Vagina (tissue), 2 donors: ENCODE data around the gene TTC9C. TPM values are rescaled to one million over a fixed set of nuclear protein-coding genes. Genes with fewer than 3 reads are reported as not detected.

Source experiments
- DNase-seq, 2 donors: peaks; one replicate each; pipeline ENCODE4 v3.0.0-alpha.2; 2017; ENCODE audit errors: extremely low spot score in 2 of 2
- H3K27ac ChIP-seq: fragments of 200-600 bp; sonication (generic); one replicate; pipeline ENCODE4 v1.5.1; 2019
- H3K27me3 ChIP-seq: fragments of 200-600 bp; sonication (generic); one replicate; pipeline ENCODE4 v1.5.1; 2019
- H3K36me3 ChIP-seq, 2 donors: fragments of 200-600 bp; sonication (generic); one replicate each; pipeline ENCODE4 v1.5.1; 2017 to 2019
- H3K4me1 ChIP-seq: fragments of 200-600 bp; sonication (generic); one replicate; pipeline ENCODE4 v1.5.1; 2019
- H3K4me3 ChIP-seq, 2 donors: fragments of 200-600 bp; sonication (generic); 1 replicate in 1 of 2; 2 replicates in 1 of 2; pipeline ENCODE4 v1.5.1; 2016 to 2019
- H3K9me3 ChIP-seq: fragments of 200-600 bp; sonication (generic); one replicate; pipeline ENCODE4 v1.5.1; 2019
- POLR2A ChIP-seq, 2 donors: fragments of 450-650 bp; IDR thresholded peaks; one replicate each; pipeline ENCODE4 v1.6.1; 2017; ENCODE audit warnings: antibody characterized with exemption in 2 of 2, mild to moderate bottlenecking in 2 of 2, moderate library complexity in 2 of 2
- POLR2AphosphoS5 ChIP-seq, 2 donors: sonication (generic); formaldehyde crosslinking; IDR thresholded peaks; one replicate each; pipeline ENCODE4 v1.9.0; 2017; ENCODE audit warnings: antibody characterized with exemption in 2 of 2, mild to moderate bottlenecking in 2 of 2, low read depth in 1 of 2; ENCODE audit not compliant: insufficient read depth in 1 of 2
- intact Hi-C: fragments of 100-400 bp; cut with DNase I; formaldehyde crosslinking; loops from one replicate; pipeline ENCODE4 v1.15.1; 2023
- total RNA-seq: library from RNA; depleted of rRNA; stranded (reverse); fragments of >200 nt; gene quantifications from one replicate; pipeline ENCODE4 v1.2.3, GENCODE V29; 2016
- TF ChIP-seq, protein P1 (sequence below), 3 experiments: fragments of 450-650 bp in 2 of 3; fragments of 200-600 bp in 1 of 3; sonication (generic) in 1 of 3; IDR thresholded peaks; one replicate each; pipeline ENCODE4 v1.5.1; 2017 to 2019; ENCODE audit warnings: antibody characterized with exemption in 3 of 3, mild to moderate bottlenecking in 2 of 3, moderate library complexity in 2 of 3

TTC9C gene, protein sequence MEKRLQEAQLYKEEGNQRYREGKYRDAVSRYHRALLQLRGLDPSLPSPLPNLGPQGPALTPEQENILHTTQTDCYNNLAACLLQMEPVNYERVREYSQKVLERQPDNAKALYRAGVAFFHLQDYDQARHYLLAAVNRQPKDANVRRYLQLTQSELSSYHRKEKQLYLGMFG
- 18.7 TPM for total RNA-seq

DNA sequence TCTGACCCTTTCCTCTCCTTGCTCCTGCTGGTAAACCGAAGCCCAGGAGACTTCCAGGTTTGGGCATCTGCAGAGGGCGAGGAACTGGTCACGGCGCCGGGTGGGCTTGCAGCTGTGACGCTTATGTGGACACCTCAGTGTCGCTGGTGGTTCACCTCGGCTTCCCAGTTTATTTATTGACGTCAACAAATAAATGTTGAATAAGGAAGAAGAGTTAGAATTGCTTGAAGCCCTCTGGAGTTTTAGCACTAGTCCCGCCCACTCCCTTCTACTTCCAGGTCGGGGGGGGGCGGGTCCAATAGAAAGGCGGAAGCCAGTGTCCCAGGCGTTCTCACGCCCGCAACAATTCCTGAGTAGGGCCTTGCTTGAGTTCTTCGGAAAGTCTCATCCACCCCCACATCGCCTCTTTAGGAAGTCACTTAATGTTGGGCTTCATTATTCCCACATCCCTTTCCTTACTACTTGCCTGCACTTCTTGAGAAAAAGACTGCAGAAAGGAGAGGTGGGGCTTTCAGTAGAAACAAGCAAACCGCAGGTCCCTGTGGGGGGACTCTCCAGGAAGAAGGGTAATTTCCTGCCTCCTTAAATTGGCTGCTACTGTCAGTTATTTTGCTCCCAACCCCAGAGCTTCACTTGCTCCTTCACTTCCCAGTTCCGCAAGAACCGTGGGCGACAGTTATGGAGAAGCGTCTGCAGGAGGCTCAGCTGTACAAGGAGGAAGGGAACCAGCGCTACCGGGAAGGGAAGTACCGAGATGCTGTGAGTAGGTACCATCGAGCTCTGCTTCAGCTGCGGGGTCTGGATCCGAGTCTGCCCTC is at the start of gene TTC9C:
Gene TTC9C, plus strand, starts transcription at position 316 of the 818 bp plus-strand sequence. Its CDS starts 363 bp downstream, at position 679.
- Histone ChIP-seq H3K9me3 (no peaks in the 10 kb centered on the region), H3K36me3 (peaks cover 0 to 16% of the 10 kb centered on the region in 2 donors), H3K4me3 (peak within 1 kb of the TSS; percentile 71 to 90), H3K27me3 (no peaks in the 10 kb centered on the region), H3K4me1 (peaks cover 57% of the 10 kb centered on the region), H3K27ac (peak within 1 kb of the TSS; percentile 93)
- TF ChIP-seq POLR2A (IDR thresholded peaks at IDR 0.05) (peak in 1 of 2 donors; percentile 77), POLR2AphosphoS5 (IDR thresholded peaks at IDR 0.05; ENCODE audit: insufficient read depth in 1 of 2, low read depth in 1 of 2) (peak; percentile 74 to 79)
- TF ChIP-seq, protein P1, sequence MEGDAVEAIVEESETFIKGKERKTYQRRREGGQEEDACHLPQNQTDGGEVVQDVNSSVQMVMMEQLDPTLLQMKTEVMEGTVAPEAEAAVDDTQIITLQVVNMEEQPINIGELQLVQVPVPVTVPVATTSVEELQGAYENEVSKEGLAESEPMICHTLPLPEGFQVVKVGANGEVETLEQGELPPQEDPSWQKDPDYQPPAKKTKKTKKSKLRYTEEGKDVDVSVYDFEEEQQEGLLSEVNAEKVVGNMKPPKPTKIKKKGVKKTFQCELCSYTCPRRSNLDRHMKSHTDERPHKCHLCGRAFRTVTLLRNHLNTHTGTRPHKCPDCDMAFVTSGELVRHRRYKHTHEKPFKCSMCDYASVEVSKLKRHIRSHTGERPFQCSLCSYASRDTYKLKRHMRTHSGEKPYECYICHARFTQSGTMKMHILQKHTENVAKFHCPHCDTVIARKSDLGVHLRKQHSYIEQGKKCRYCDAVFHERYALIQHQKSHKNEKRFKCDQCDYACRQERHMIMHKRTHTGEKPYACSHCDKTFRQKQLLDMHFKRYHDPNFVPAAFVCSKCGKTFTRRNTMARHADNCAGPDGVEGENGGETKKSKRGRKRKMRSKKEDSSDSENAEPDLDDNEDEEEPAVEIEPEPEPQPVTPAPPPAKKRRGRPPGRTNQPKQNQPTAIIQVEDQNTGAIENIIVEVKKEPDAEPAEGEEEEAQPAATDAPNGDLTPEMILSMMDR (IDR thresholded peaks at IDR 0.05) = peak in 1 of 3 experiments; percentile 2
- intact Hi-C loops = loop anchor here (5.0 kb wide), 1 partner anchor 44 kb away; the partner anchor contains the start of gene TAF6L
- DNase-seq = peak in 1 of 2 donors; percentile 96

DNA sequence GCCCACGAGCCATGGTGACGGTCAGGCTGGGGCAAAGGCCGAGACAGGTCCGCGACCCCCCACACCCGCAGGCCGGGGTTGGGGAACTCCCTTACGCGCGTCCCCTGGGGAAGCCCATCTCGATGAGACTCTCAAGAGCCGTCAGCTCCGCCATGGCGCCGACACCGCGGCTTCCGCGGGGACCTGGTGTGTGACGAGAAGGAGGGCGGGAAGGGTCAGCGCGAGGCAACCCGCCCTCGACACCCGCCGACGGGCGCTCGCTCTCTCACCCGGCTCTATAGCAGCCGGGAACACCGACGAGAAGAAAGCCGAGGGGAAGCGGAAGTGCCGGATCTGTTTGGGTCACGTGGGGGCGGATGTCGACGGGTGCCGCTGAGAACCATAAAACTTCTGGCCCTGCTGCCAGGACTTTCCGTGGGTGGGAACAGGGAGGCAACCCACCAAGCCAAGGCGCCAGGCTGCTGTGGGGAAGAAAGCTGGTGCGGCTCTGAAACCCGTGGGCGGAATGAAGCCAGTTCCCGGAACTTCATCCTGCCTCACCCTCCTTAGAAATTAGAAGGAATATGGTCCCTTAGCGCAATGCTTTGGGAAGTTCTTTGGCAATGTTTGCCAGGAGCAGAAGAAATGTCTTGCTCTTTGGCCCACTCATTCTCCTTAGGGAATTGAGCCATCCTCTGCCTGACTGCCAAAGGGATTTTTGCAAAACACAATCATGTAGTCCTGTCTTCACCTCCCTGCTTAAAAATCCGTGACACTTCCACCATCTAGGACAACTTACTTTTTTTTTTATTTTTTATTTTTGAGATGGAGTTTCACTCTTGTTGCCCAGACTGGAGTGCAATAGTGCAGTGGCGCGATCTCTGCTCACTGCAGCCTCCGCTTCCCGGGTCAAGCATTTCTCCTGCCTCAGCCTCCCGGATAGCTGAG is 49.3 kb upstream of the TTC9C start, which contains the start of gene UBXN1:
Gene UBXN1, minus strand, starts transcription at position 304 of the 927 bp plus-strand sequence. Its CDS starts 150 bp downstream, at position 154.
- no peaks in the 10 kb centered on the region for H3K27me3 ChIP-seq
- H3K9me3 ChIP-seq = no peaks in the 10 kb centered on the region
- H3K4me1 ChIP-seq = peaks cover 38% of the 10 kb centered on the region
- TF ChIP-seq POLR2A (IDR thresholded peaks at IDR 0.05) = no peak
- peak; percentile 95 to 96 for TF ChIP-seq POLR2AphosphoS5 (IDR thresholded peaks at IDR 0.05; ENCODE audit: insufficient read depth in 1 of 2, low read depth in 1 of 2)
- TF ChIP-seq, protein P1 (IDR thresholded peaks at IDR 0.05) = no peak
- peaks cover 0 to 27% of the 10 kb centered on the region in 2 donors for H3K36me3 ChIP-seq
- peak within 1 kb of the TSS; percentile 95 to 98 for H3K4me3 ChIP-seq
- peak in 1 of 2 donors; percentile 96 for DNase-seq
- intact Hi-C loops = no loop called here
- H3K27ac ChIP-seq = peak within 1 kb of the TSS; percentile 86

DNA sequence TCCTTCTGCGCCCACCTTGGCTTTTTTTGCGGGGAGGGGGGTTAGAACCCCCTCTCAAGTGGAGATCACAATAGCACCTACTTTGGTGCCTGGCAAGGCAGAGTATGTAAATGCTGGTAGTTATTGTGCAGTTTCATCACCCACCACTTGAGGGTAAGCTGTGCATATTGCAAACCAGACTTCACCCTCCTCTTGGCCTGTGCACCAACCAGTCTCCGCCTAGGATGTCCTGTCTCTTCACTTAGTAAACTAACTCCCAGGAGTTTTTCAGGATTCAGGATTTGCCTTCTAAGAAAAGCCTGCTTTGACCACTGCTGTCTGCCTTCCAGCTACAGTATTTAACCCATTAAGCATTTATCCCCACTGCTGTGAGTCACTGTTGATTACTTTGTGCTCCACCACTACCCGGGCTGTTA is 47.5 kb upstream of the TTC9C start:
- no peak for DNase-seq
- peak in 1 of 2 donors; percentile 30 for TF ChIP-seq POLR2AphosphoS5 (IDR thresholded peaks at IDR 0.05; ENCODE audit: insufficient read depth in 1 of 2, low read depth in 1 of 2)
- TF ChIP-seq POLR2A (IDR thresholded peaks at IDR 0.05) = no peak
- TF ChIP-seq, protein P1 (IDR thresholded peaks at IDR 0.05) = peak in 2 of 3 experiments; percentile 21 to 38
- peaks cover 0 to 19% of the 10 kb centered on the region in 2 donors for H3K36me3 ChIP-seq
- peaks cover 28% of the 10 kb centered on the region for H3K4me1 ChIP-seq
- no peaks in the 10 kb centered on the region for H3K9me3 ChIP-seq
- H3K4me3 ChIP-seq = no peak overlapping the region
- H3K27me3 ChIP-seq = no peaks in the 10 kb centered on the region
- intact Hi-C loops = no loop called here
- H3K27ac ChIP-seq = no peak overlapping the region

DNA sequence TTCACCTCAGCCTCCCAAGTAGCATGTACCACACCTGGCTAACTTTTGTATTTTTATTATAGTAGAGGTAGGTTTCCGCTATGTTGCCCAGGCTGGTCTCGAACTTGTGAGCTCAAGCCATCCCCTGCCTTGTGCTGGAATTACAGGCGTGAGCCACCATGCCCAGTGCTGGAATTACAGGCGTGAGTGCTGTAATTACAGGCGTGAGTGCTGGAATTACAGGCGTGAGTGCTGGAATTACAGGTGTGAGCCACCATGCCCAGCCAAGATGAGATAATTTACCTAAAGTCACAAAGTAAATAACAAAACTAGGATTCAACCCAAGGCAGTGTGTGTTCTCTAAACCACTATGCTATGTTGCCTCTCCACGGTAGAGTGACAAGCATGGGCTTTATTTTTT is 45.8 kb upstream of the TTC9C start:
- Histone ChIP-seq H3K4me1 (peaks cover 22% of the 10 kb centered on the region), H3K36me3 (peaks cover 0 to 3% of the 10 kb centered on the region in 2 donors), H3K27ac (no peak overlapping the region), H3K27me3 (no peaks in the 10 kb centered on the region), H3K4me3 (no peak overlapping the region), H3K9me3 (no peaks in the 10 kb centered on the region)
- DNase-seq = no peak
- TF ChIP-seq POLR2AphosphoS5 (IDR thresholded peaks at IDR 0.05; ENCODE audit: insufficient read depth in 1 of 2, low read depth in 1 of 2) (no peak), POLR2A (IDR thresholded peaks at IDR 0.05) (no peak)
- TF ChIP-seq, protein P1 (IDR thresholded peaks at IDR 0.05) = no peak
- intact Hi-C loops = no loop called here
